OCI-LY7 (cell line): ENCODE results near the gene RSRP1. TPM values are rescaled to one million over a fixed set of nuclear protein-coding genes. Genes with fewer than 3 reads are reported as not detected.
"Not testable (repeated sequence)": the region's sequence is repeated elsewhere in the genome, so short reads cannot be mapped to it uniquely, and the experiment has no call there.

ENCODE experiments used
- BruUV-seq: library from RNA; stranded (reverse); fragments of 400-500 nt; replicated peaks from 2 replicates; lab custom pipeline; 2021; lab: Mats Ljungman, UMichigan
- CTCF ChIA-PET: fragments of 300-600 bp; sonication (Branson Sonifier 250); formaldehyde crosslinking; loops from one replicate; lab custom pipeline; 2022; ENCODE audit warnings: antibody characterized with exemption; ENCODE audit not compliant: unreplicated experiment; lab: Charles Lee
- POLR2A ChIA-PET: fragments of 300-600 bp; sonication (Branson Sonifier 250); formaldehyde crosslinking; loops from one replicate; lab custom pipeline; 2022; ENCODE audit warnings: antibody characterized with exemption; lab: Charles Lee
- DNase-seq: peaks from one replicate; pipeline ENCODE4 v3.0.0-alpha.2; 2015; ENCODE audit warnings: low spot score
- H2AFZ ChIP-seq: fragments of 200-600 bp; sonication (generic), shearing (Covaris generic); 2 replicates; pipeline ENCODE4 v1.6.1; 2014; ENCODE audit warnings: mild to moderate bottlenecking, antibody characterized with exemption, low read length, moderate library complexity
- H3K27ac ChIP-seq: fragments of 200-600 bp; sonication (generic); 2 replicates; pipeline ENCODE4 v1.5.1; 2014; ENCODE audit warnings: mixed run types, low read depth, mild to moderate bottlenecking, moderate library complexity, low read length, inconsistent platforms; ENCODE audit not compliant: poor library complexity, severe bottlenecking
- H3K36me3 ChIP-seq: fragments of 200-600 bp; sonication (generic); 2 replicates; pipeline ENCODE4 v1.6.1; 2014; ENCODE audit warnings: mild to moderate bottlenecking, antibody characterized with exemption, low read length, moderate library complexity, mixed read lengths; ENCODE audit not compliant: insufficient read depth
- H3K4me1 ChIP-seq: fragments of 200-600 bp; sonication (generic); 2 replicates; pipeline ENCODE4 v1.5.1; 2014; ENCODE audit warnings: mild to moderate bottlenecking, low read length; ENCODE audit not compliant: insufficient read depth, poor library complexity, severe bottlenecking
- H3K4me2 ChIP-seq: fragments of 200-600 bp; sonication (generic); 2 replicates; pipeline ENCODE4 v1.6.1; 2014; ENCODE audit warnings: mild to moderate bottlenecking, low read length
- H3K4me3 ChIP-seq: fragments of 200-600 bp; sonication (generic); 2 replicates; pipeline ENCODE4 v1.5.1; 2014; ENCODE audit warnings: mild to moderate bottlenecking, low read depth, low read length; ENCODE audit not compliant: poor library complexity, severe bottlenecking
- H3K79me2 ChIP-seq: fragments of 200-600 bp; sonication (generic); 2 replicates; pipeline ENCODE4 v1.6.1; 2016; ENCODE audit warnings: low read depth, mild to moderate bottlenecking, low read length, moderate library complexity, mixed read lengths; ENCODE audit not compliant: insufficient read depth
- H3K9me2 ChIP-seq: fragments of 200-600 bp; sonication (generic); 2 replicates; pipeline ENCODE4 v1.6.1; 2016; ENCODE audit warnings: mild to moderate bottlenecking, low read length, mixed read lengths; ENCODE audit not compliant: insufficient read depth
- H3K9me3 ChIP-seq: fragments of 200-600 bp; sonication (generic); 2 replicates; pipeline ENCODE4 v1.6.1; 2014; ENCODE audit warnings: mild to moderate bottlenecking, mixed run types, low read length, mixed read lengths
- H4K20me1 ChIP-seq: fragments of 200-600 bp; sonication (generic); 2 replicates; pipeline ENCODE4 v1.6.1; 2014; ENCODE audit warnings: mild to moderate bottlenecking, antibody characterized with exemption, low read length, moderate library complexity, mixed read lengths; ENCODE audit not compliant: insufficient read depth
- EZH2phosphoT487 ChIP-seq: fragments of 200-600 bp; sonication (generic); IDR thresholded peaks from 2 replicates; pipeline ENCODE4 v1.6.1; 2018; ENCODE audit warnings: low read depth, borderline replicate concordance, mild to moderate bottlenecking, mixed run types, antibody characterized with exemption, low read length, moderate library complexity, mixed read lengths
- intact Hi-C: fragments of 100-400 bp; cut with micrococcal nuclease; formaldehyde crosslinking; loops from one replicate; pipeline ENCODE4 v1.10.0; 2022; ENCODE audit not compliant: unreplicated experiment
- total RNA-seq, 2 experiments: library from RNA; depleted of rRNA in 1 of 2; stranded (reverse); fragments of >200 nt in 1 of 2; shearing (Covaris generic) in 1 of 2; gene quantifications; 2 replicates each; pipeline ENCODE4 v1.2.3, GENCODE V29; 2014 to 2022
- TF ChIP-seq, protein P1 (sequence below): fragments of 200-600 bp; sonication (generic); conservative IDR thresholded peaks from 2 replicates; pipeline ENCODE4 v1.5.1; 2014; ENCODE audit warnings: mild to moderate bottlenecking, antibody characterized with exemption, low read length, moderate library complexity, mixed read lengths

The RSRP1 gene
- total RNA-seq, 2 experiments from 2014 or later = 141 to 146 TPM

GRCh38 chr1:25239681-25240541 lies 7.3 kb downstream of the RSRP1 start:
- TSS peak; percentile 44 for BruUV-seq
- H3K4me1 ChIP-seq = peaks cover 79% of the 10 kb centered on the region
- peak overlapping the region; percentile 84 for H3K27ac ChIP-seq
- peak overlapping the region; percentile 36 for H2AFZ ChIP-seq
- TF ChIP-seq, protein P1, sequence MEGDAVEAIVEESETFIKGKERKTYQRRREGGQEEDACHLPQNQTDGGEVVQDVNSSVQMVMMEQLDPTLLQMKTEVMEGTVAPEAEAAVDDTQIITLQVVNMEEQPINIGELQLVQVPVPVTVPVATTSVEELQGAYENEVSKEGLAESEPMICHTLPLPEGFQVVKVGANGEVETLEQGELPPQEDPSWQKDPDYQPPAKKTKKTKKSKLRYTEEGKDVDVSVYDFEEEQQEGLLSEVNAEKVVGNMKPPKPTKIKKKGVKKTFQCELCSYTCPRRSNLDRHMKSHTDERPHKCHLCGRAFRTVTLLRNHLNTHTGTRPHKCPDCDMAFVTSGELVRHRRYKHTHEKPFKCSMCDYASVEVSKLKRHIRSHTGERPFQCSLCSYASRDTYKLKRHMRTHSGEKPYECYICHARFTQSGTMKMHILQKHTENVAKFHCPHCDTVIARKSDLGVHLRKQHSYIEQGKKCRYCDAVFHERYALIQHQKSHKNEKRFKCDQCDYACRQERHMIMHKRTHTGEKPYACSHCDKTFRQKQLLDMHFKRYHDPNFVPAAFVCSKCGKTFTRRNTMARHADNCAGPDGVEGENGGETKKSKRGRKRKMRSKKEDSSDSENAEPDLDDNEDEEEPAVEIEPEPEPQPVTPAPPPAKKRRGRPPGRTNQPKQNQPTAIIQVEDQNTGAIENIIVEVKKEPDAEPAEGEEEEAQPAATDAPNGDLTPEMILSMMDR = peak; percentile 75
- TF ChIP-seq EZH2phosphoT487 = no peak
- no peaks in the 10 kb centered on the region for H3K9me3 ChIP-seq
- peaks cover 44% of the 10 kb centered on the region for H3K79me2 ChIP-seq
- no peaks in the 10 kb centered on the region for H3K9me2 ChIP-seq
- POLR2A ChIA-PET = interaction anchor here (0.6 to 1.2 kb wide), 3 partner anchors 16 to 326 kb away, joined by 3 to 4 read pairs (median 3); no protein-coding TSS in a partner anchor
- H3K36me3 ChIP-seq = peaks cover 48% of the 10 kb centered on the region
- peak overlapping the region; percentile 94 for H3K4me2 ChIP-seq
- CTCF ChIA-PET = interaction anchor here (0.6 kb wide), 1 partner anchor 561 kb away, joined by 4 read pairs; no protein-coding TSS in a partner anchor
- peak overlapping the region; percentile 64 for H3K4me3 ChIP-seq
- DNase-seq = peak; percentile 93
- H4K20me1 ChIP-seq = peaks cover 10% of the 10 kb centered on the region
- intact Hi-C loops = loop anchor here (10.0 kb wide), 3 partner anchors 305 to 585 kb away; partner anchors contain the start of genes CLIC4 and RUNX3

- H3K27ac ChIP-seq = peak overlapping the region; percentile 84
- H3K4me3 ChIP-seq = no peak overlapping the region
- ChIA-PET CTCF (no interaction called here), POLR2A (no interaction called here)
- H2AFZ ChIP-seq = no peak overlapping the region
- H3K4me1 ChIP-seq = peaks cover 84% of the 10 kb centered on the region
- no peaks in the 10 kb centered on the region for H4K20me1 ChIP-seq
- no TSS peak for BruUV-seq
- peaks cover 33% of the 10 kb centered on the region for H3K36me3 ChIP-seq
- intact Hi-C loops = loop anchor here (10.0 kb wide), 2 partner anchors 303 to 493 kb away; partner anchors contain the start of genes CLIC4 and RUNX3
- H3K9me3 ChIP-seq = no peaks in the 10 kb centered on the region
- DNase-seq = no peak
- H3K4me2 ChIP-seq = peak overlapping the region; percentile 94
- no peak for TF ChIP-seq EZH2phosphoT487
- TF ChIP-seq, protein P1 = no peak
- peaks cover 44% of the 10 kb centered on the region; the same call in 1 of the 2 replicates for H3K79me2 ChIP-seq
- H3K9me2 ChIP-seq = no peaks in the 10 kb centered on the region
Measured at GRCh38 chr1:25238046-25238445, 9.2 kb downstream of the RSRP1 start.

GRCh38 chr1:25236261-25236660 lies 11.0 kb downstream of the RSRP1 start:
- not testable (repeated sequence) for BruUV-seq, H3K9me2 ChIP-seq, H3K9me3 ChIP-seq, DNase-seq, H4K20me1 ChIP-seq
- POLR2A ChIA-PET = interaction anchor here (0.7 to 1.0 kb wide), 3 partner anchors 18 to 523 kb away, joined by 3 read pairs; no protein-coding TSS in a partner anchor
- H3K4me2 ChIP-seq = peak overlapping the region; percentile 94
- H3K4me3 ChIP-seq = peak overlapping the region; percentile 56
- intact Hi-C loops = loop anchor here (10.0 kb wide), 2 partner anchors 301 to 491 kb away; partner anchors contain the start of genes CLIC4 and RUNX3
- peaks cover 83% of the 10 kb centered on the region for H3K4me1 ChIP-seq
- H3K27ac ChIP-seq = peak overlapping the region; percentile 84
- peaks cover 16% of the 10 kb centered on the region; the same call in 1 of the 2 replicates for H3K36me3 ChIP-seq
- H2AFZ ChIP-seq = peak overlapping the region; percentile 43; the same call in 1 of the 2 replicates
- peaks cover 47% of the 10 kb centered on the region; the same call in 1 of the 2 replicates for H3K79me2 ChIP-seq
- CTCF ChIA-PET = interaction anchor here (0.6 kb wide), 2 partner anchors 67 to 671 kb away, joined by 4 to 9 read pairs; no protein-coding TSS in a partner anchor

- H2AFZ ChIP-seq, H3K4me3 ChIP-seq, H3K4me2 ChIP-seq, H3K9me3 ChIP-seq, DNase-seq, H3K9me2 ChIP-seq, BruUV-seq, H4K20me1 ChIP-seq: not testable (repeated sequence)
- peaks cover 79% of the 10 kb centered on the region for H3K4me1 ChIP-seq
- ChIA-PET CTCF (interaction anchor here (0.6 kb wide), 2 partner anchors 66 to 672 kb away, joined by 4 to 9 read pairs; no protein-coding TSS in a partner anchor), POLR2A (interaction anchor here (0.7 to 1.0 kb wide), 2 partner anchors 10 to 107 kb away, joined by 3 read pairs; no protein-coding TSS in a partner anchor)
- H3K27ac ChIP-seq = peak overlapping the region; percentile 84
- intact Hi-C loops = loop anchor here (10.0 kb wide), 2 partner anchors 301 to 491 kb away; partner anchors contain the start of genes CLIC4 and RUNX3
- peaks cover 14% of the 10 kb centered on the region for H3K36me3 ChIP-seq
- H3K79me2 ChIP-seq = peaks cover 51% of the 10 kb centered on the region; the same call in 1 of the 2 replicates
Measured at GRCh38 chr1:25235411-25235810, 11.8 kb downstream of the RSRP1 start.
